Hair follicular keratinocyte (primary cell): Measurements from ENCODE around the gene SMARCAL1. TPM values are rescaled to one million over a fixed set of nuclear protein-coding genes. Genes with fewer than 3 reads are reported as not detected.

Source experiments
- total RNA-seq: library from RNA; depleted of rRNA; stranded (reverse); fragments of >200 nt; gene quantifications from 2 replicates; pipeline ENCODE4 v1.2.3, GENCODE V29; 2015

SMARCAL1 gene
- 10.1 and 13.1 TPM in 2 replicates for total RNA-seq

DNA sequence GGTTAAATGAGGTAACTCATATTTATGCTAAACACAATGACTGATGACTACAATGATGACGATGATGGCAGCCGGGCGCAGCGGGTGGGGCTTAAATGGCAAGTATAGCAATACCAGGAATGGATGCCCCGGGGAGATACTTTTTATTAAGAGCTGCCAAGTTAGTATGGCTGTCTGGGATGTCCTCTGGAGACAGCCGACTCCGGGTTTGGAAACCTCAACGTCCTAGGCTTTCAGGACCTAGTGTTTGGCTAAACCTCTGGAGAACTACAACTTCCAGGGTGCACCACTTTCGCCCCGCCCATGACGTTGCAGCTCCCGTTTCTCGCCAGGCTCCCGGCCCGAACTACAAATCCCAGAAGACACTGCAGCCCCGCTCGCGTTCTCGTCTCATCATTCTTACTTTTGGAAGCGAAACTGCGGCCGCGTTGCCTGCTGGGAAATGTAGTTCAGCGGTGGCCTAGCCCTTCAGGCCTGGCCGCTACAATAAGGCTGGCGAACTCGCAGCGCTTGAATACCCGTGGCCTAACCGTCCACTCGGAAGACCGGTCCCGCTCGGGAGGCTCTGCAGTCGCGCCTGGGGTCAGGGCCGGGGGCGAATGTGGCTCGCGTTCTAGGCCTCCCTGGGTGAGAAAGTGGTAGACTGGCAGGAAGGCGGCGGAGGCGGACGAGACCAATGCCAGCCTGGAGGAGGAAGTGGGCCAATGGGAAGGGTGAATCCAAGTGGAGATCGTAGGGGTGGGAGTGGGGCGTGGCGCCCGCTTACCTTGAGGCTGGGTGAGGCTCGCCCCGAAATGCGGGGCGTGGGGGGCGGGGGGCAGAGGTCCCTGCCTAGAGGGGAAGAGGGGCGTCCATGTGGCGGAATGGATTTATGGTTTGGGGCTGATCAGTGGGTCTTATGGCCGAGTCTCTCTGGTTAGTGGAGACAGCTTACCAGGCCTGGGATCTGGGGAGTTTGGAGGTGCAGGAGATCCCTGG is at the start of gene SMARCAL1:
TSS of gene SMARCAL1 (plus strand) at position 463 of the 978 bp plus-strand sequence. CDS start 2,221 bp downstream, outside the sequence.

DNA sequence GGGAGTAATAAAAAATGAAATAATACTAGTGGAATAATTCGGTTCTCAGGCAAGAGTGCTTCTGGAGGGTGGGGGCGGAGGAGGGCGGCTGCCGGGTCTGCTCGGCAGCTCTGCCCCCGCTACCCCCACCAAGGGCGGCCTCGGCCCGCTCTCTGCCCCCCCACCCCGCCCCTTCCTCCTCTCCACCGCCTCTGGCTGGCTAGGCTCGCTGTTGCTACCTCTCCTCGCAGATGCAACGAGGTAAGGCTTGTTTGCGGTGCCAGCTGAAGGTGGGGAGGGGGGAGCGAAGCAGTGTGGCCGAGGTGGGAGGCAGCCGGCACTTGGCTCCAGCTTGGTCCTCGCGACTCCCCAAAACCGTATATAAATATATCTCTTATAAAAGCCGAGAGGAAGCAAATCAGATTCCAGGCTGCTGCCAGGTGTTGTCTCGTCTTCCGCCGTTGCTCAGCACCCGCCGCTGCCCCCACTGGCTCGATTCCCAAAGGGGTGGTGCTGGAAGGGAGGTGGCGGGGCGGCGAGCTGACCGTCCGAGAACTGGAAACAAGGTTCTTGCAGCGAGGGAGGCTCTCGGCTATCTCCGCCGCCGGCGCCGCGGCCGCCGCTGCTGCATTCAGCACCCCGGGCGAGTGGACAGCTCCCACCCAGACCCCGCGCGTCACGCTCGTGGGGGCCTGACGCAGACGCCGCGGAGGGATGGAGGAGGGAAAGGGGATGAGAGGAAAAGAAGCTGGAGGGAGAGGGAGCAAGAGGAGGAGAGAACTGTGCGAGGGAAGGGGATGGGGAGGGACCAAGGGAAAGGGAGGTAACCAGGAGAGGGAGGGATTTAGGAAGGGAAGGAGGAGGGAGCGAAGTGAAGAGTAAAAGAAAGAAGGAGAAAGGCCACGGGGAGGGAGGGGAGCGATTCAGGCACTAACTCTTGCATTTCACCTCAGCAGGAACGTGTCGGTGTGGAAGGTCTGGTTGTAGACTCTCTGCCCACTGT is 40.3 kb upstream of the SMARCAL1 start, which contains the start of gene MARCHF4:
TSS of gene MARCHF4 (minus strand) at position 763 of the 982 bp plus-strand sequence. CDS start 2,223 bp downstream, outside the sequence.

DNA sequence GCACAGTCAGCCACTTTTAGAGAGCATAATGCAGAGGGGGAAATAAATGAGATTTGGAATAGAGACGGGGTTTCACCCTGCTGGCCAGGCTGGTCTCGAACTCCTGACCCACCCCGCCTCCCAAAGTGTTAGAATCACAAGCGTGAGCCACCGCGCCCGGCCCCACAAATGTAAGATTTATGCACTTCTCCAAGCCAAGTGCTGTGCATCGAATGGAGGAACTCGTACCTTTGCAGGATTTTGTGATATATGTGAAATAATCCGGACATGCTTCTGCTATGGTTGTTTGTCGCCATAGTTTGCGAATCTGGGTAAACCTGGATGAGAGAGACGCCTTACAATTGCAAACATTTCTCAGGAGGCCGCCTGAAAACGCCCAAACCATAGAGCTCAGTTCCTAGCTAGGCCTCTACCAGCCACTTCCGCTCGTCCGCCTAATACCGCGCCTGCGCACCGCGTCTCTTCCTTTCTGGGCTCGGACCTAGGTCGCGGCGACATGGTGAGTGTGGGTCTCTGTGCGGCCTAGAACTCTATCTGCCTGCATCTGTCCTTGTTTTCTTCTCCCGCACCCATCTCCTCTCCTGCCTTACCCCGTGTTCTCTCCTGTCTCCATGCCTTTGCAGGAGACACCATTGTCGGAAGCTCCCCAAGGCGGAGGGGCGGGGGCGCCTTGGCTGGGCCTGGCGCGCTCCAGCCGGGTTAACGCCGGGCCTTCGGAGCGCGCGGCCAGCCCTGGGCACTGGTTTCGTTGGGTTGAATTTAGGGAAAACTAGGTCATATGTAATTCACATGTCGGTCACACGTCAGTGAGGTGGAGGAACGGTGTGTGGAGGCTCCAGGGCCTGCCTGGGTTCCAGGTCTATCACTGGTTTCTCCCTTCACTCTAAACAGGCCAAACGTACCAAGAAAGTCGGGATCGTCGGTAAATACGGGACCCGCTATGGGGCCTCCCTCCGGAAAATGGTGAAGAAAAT is 86.4 kb downstream of the SMARCAL1 start, which contains the start of gene RPL37A:
TSS of gene RPL37A (plus strand) at position 466 of the 974 bp plus-strand sequence. CDS start at position 497, 31 bp downstream.

Other genes starting within 250 kb of the SMARCAL1 start
- 0.72 and 1.0 TPM in 2 replicates for gene MARCHF4, start 40.0 kb upstream of the SMARCAL1 start, total RNA-seq
- gene RPL37A, start 86.4 kb downstream of the SMARCAL1 start, total RNA-seq, result 1,590 and 2,045 TPM in 2 replicates
- 2.4 and 52.5 TPM in 2 replicates for gene IGFBP2, start 220.9 kb downstream of the SMARCAL1 start, total RNA-seq